Amniotic stem cell (primary cell): ENCODE measurements around the gene CD82.

Source experiments
- DNase-seq: peaks from one replicate; lab custom pipeline; 2025; lab: John Stamatoyannopoulos, UW

The CD82 gene

GRCh38 chr11:44575962-44576361, 10.5 kb downstream of the CD82 start:
- DNase-seq: no peak

- DNase-seq: no peak
Measured at GRCh38 chr11:44576656-44577055, 11.2 kb downstream of the CD82 start.

- no peak for DNase-seq
Measured at GRCh38 chr11:44577231-44577830, 11.9 kb downstream of the CD82 start.

- no peak for DNase-seq
Measured at GRCh38 chr11:44578279-44578678, 12.8 kb downstream of the CD82 start.

GRCh38 chr11:44579302-44579761, 13.9 kb downstream of the CD82 start:
- no peak for DNase-seq

GRCh38 chr11:44580701-44581100, 15.2 kb downstream of the CD82 start:
- no peak for DNase-seq

- DNase-seq: no peak
Measured at GRCh38 chr11:44581246-44581645, 15.8 kb downstream of the CD82 start.

GRCh38 chr11:44582641-44583352, 17.3 kb downstream of the CD82 start:
- no peak for DNase-seq

GRCh38 chr11:44583353-44583669, 17.8 kb downstream of the CD82 start:
- no peak for DNase-seq

- no peak for DNase-seq
Measured at GRCh38 chr11:44585421-44585820, 20.0 kb downstream of the CD82 start.

GRCh38 chr11:44589301-44589700, 23.8 kb downstream of the CD82 start:
- DNase-seq: peak; percentile 49

GRCh38 chr11:44590769-44591168, 25.3 kb downstream of the CD82 start:
- no peak for DNase-seq

GRCh38 chr11:44591557-44591956, 26.1 kb downstream of the CD82 start:
- no peak for DNase-seq

- no peak for DNase-seq
Measured at GRCh38 chr11:44592125-44592940, 26.9 kb downstream of the CD82 start.

- DNase-seq: no peak
Measured at GRCh38 chr11:44593251-44593650, 27.8 kb downstream of the CD82 start.

- DNase-seq: no peak
Measured at GRCh38 chr11:44595006-44595405, 29.5 kb downstream of the CD82 start.

- no peak for DNase-seq
Measured at GRCh38 chr11:44595964-44596381, 30.5 kb downstream of the CD82 start.

- no peak for DNase-seq
Measured at GRCh38 chr11:44596525-44597276, 31.2 kb downstream of the CD82 start.

GRCh38 chr11:44597358-44598012, 32.0 kb downstream of the CD82 start:
- no peak for DNase-seq

- no peak for DNase-seq
Measured at GRCh38 chr11:44598831-44599230, 33.4 kb downstream of the CD82 start.

- DNase-seq: no peak
Measured at GRCh38 chr11:44600261-44600660, 34.8 kb downstream of the CD82 start.
